Erythroblast (primary cell): ENCODE data around the gene TFRC.

Experiments
- GATA1 ChIP-seq: IDR thresholded peaks from 2 replicates; pipeline ENCODE4 v1.6.1; 2011; ENCODE audit warnings: low read depth, mild to moderate bottlenecking, control low read depth, low read length, moderate library complexity
- POLR2A ChIP-seq: IDR thresholded peaks from 2 replicates; pipeline ENCODE4 v1.6.1; 2011; ENCODE audit warnings: mild to moderate bottlenecking, low read length

GRCh38 chr3:196009456-196009855 lies 72.4 kb downstream of the TFRC start:
- TF ChIP-seq POLR2A = no peak
- TF ChIP-seq GATA1 = no peak
